Measurements from ENCODE around the gene CPSF7. TPM values are rescaled to one million over a fixed set of nuclear protein-coding genes. Genes with fewer than 3 reads are reported as not detected.

Gene CPSF7
- total RNA-seq, 1 donor from 2014 or later = 10.8 TPM

- Histone ChIP-seq H3K27me3 (ENCODE audit: control insufficient read depth, insufficient read depth, low read length) (no peaks in the 10 kb centered on the region), H3K36me3 (ENCODE audit: control insufficient read depth, insufficient read depth, low read length) (no peaks in the 10 kb centered on the region), H3K4me3 (ENCODE audit: low read depth, low read length) (no peak overlapping the region)
- FAIRE-seq = no peak
- TF ChIP-seq CTCF (IDR thresholded peaks at IDR 0.05; ENCODE audit: insufficient read depth, low read length, severe bottlenecking) = no peak
- peak; percentile 96 for DNase-seq (ENCODE audit: low read depth)
Observed at GRCh38 chr11:61378713-61379313, 51.0 kb downstream of the CPSF7 start.

- TF ChIP-seq CTCF (IDR thresholded peaks at IDR 0.05; ENCODE audit: insufficient read depth, low read length, severe bottlenecking) = no peak
- H3K27me3 ChIP-seq (ENCODE audit: control insufficient read depth, insufficient read depth, low read length) = no peaks in the 10 kb centered on the region
- DNase-seq (ENCODE audit: low read depth) (peak; percentile 67), FAIRE-seq (no peak)
- no peak overlapping the region for H3K4me3 ChIP-seq (ENCODE audit: low read depth, low read length)
- peaks cover 1% of the 10 kb centered on the region for H3K36me3 ChIP-seq (ENCODE audit: control insufficient read depth, insufficient read depth, low read length)
Observed at GRCh38 chr11:61377461-61378160, 52.2 kb downstream of the CPSF7 start.

- FAIRE-seq = no peak
- H3K36me3 ChIP-seq (ENCODE audit: control insufficient read depth, insufficient read depth, low read length) = peaks cover 1% of the 10 kb centered on the region
- DNase-seq (ENCODE audit: low read depth) = no peak
- TF ChIP-seq CTCF (IDR thresholded peaks at IDR 0.05; ENCODE audit: insufficient read depth, low read length, severe bottlenecking) = no peak
- H3K27me3 ChIP-seq (ENCODE audit: control insufficient read depth, insufficient read depth, low read length) = no peaks in the 10 kb centered on the region
- H3K4me3 ChIP-seq (ENCODE audit: low read depth, low read length) = no peak overlapping the region
Observed at GRCh38 chr11:61375761-61376108, 54.0 kb downstream of the CPSF7 start.

- TF ChIP-seq CTCF (IDR thresholded peaks at IDR 0.05; ENCODE audit: insufficient read depth, low read length, severe bottlenecking) = no peak
- DNase-seq (ENCODE audit: low read depth) = no peak
- no peak for FAIRE-seq
- H3K36me3 ChIP-seq (ENCODE audit: control insufficient read depth, insufficient read depth, low read length) = peaks cover 9% of the 10 kb centered on the region
- H3K27me3 ChIP-seq (ENCODE audit: control insufficient read depth, insufficient read depth, low read length) = no peaks in the 10 kb centered on the region
- H3K4me3 ChIP-seq (ENCODE audit: low read depth, low read length) = no peak overlapping the region
Observed at GRCh38 chr11:61372659-61373420, 56.9 kb downstream of the CPSF7 start.

- H3K36me3 ChIP-seq (ENCODE audit: control insufficient read depth, insufficient read depth, low read length) = peaks cover 14% of the 10 kb centered on the region
- no peak for FAIRE-seq
- no peak for DNase-seq (ENCODE audit: low read depth)
- no peaks in the 10 kb centered on the region for H3K27me3 ChIP-seq (ENCODE audit: control insufficient read depth, insufficient read depth, low read length)
- TF ChIP-seq CTCF (IDR thresholded peaks at IDR 0.05; ENCODE audit: insufficient read depth, low read length, severe bottlenecking) = no peak
- no peak overlapping the region for H3K4me3 ChIP-seq (ENCODE audit: low read depth, low read length)
Observed at GRCh38 chr11:61370349-61371005, 59.3 kb downstream of the CPSF7 start.

All from bronchial epithelial cell (primary cell).